Activated CD4-positive, CD25-positive, alpha-beta regulatory T cell (primary cell): ENCODE data around the gene SSX2IP.
"Not testable (repeated sequence)": the region's sequence is repeated elsewhere in the genome, so short reads cannot be mapped to it uniquely, and the experiment has no call there.

Source experiments
- DNase-seq, 4 experiments: peaks; one replicate each; lab custom pipeline; 2025; lab: John Stamatoyannopoulos, UW

The SSX2IP gene

GRCh38 chr1:84615790-84616189, 74.5 kb downstream of the SSX2IP start:
- no peak for DNase-seq

- DNase-seq = no peak
Measured at GRCh38 chr1:84613887-84614286, 76.4 kb downstream of the SSX2IP start.

GRCh38 chr1:84613026-84613425, 77.2 kb downstream of the SSX2IP start:
- no peak for DNase-seq

GRCh38 chr1:84611796-84612195, 78.5 kb downstream of the SSX2IP start:
- DNase-seq = no peak

GRCh38 chr1:84611091-84611490, 79.2 kb downstream of the SSX2IP start:
- DNase-seq = no peak

- DNase-seq = no peak
Measured at GRCh38 chr1:84606977-84607376, 83.3 kb downstream of the SSX2IP start.

- no peak for DNase-seq
Measured at GRCh38 chr1:84605157-84605556, 85.1 kb downstream of the SSX2IP start.

- no peak for DNase-seq
Measured at GRCh38 chr1:84603941-84604830, 86.1 kb downstream of the SSX2IP start.

- no peak for DNase-seq
Measured at GRCh38 chr1:84603223-84603622, 87.0 kb downstream of the SSX2IP start.

GRCh38 chr1:84600796-84601195, 89.5 kb downstream of the SSX2IP start:
- DNase-seq = no peak

- DNase-seq = no peak
Measured at GRCh38 chr1:84598846-84599741, 91.2 kb downstream of the SSX2IP start.

GRCh38 chr1:84598418-84598817, 91.8 kb downstream of the SSX2IP start:
- no peak for DNase-seq

GRCh38 chr1:84597011-84597410, 93.2 kb downstream of the SSX2IP start:
- no peak for DNase-seq

- DNase-seq = not testable (repeated sequence)
Measured at GRCh38 chr1:84594959-84595358, 95.3 kb downstream of the SSX2IP start.
